GM18951 (cell line): ENCODE measurements around the gene RBM38.
"Not testable (repeated sequence)": the region's sequence is repeated elsewhere in the genome, so short reads cannot be mapped to it uniquely, and the experiment has no call there.

Experiments used
- POLR2A ChIP-seq: IDR thresholded peaks from 4 replicates; pipeline ENCODE4 v1.6.1; 2011; ENCODE audit warnings: mild to moderate bottlenecking; ENCODE audit not compliant: insufficient read length, insufficient read depth; ENCODE audit errors: extremely low read depth
- in situ Hi-C: fragments of 300-500 bp; cut with MboI; formaldehyde crosslinking; loops from one replicate; pipeline ENCODE4 v1.12.0; 2022; ENCODE audit warnings: low sequenced_read_pairs, mixed read lengths, inconsistent platforms; ENCODE audit not compliant: unreplicated experiment

Gene RBM38

GRCh38 chr20:57390604-57391438 lies at the start of gene RBM38:
TSS of gene RBM38 (plus strand) at chr20:57391396. CDS start at chr20:57391582, 186 bp downstream.
- TF ChIP-seq POLR2A, result no peak
- in situ Hi-C loops, result loop anchor here (5.0 to 25.0 kb wide), 2 partner anchors 91 to 821 kb away; no protein-coding TSS in a partner anchor

DNA sequence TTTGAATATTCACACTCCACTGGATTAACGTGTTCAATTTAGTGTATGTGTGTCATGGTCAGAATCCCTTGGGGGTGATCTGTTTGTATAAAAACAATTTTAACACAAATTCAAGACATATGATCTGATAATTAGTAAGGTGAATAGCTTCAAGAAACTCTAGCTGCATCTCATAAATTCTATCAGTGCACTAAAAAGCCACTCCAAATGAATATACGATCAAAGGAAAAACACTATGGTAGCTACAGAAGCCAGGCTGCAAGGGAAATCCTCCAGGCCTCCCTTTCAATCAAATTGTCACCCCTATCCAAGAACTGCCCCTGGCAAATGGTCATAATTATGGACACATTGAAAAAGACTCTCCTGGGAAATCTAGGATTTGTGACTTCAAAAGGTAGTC lies 49.5 kb upstream of the RBM38 start:
- in situ Hi-C loops, result loop anchor here (5.0 kb wide), 1 partner anchor 254 kb away; no protein-coding TSS in a partner anchor
- no peak for TF ChIP-seq POLR2A

- in situ Hi-C loops, result loop anchor here (5.0 kb wide), 1 partner anchor 256 kb away; no protein-coding TSS in a partner anchor
- TF ChIP-seq POLR2A, result no peak
These were observed 48.4 kb upstream of the RBM38 start for GRCh38 chr20:57342829-57343228.

GRCh38 chr20:57346477-57346876 lies 44.7 kb upstream of the RBM38 start:
- TF ChIP-seq POLR2A, result no peak
- in situ Hi-C loops, result no loop called here

GRCh38 chr20:57347393-57347792 lies 43.8 kb upstream of the RBM38 start:
- in situ Hi-C loops, result no loop called here
- no peak for TF ChIP-seq POLR2A

DNA sequence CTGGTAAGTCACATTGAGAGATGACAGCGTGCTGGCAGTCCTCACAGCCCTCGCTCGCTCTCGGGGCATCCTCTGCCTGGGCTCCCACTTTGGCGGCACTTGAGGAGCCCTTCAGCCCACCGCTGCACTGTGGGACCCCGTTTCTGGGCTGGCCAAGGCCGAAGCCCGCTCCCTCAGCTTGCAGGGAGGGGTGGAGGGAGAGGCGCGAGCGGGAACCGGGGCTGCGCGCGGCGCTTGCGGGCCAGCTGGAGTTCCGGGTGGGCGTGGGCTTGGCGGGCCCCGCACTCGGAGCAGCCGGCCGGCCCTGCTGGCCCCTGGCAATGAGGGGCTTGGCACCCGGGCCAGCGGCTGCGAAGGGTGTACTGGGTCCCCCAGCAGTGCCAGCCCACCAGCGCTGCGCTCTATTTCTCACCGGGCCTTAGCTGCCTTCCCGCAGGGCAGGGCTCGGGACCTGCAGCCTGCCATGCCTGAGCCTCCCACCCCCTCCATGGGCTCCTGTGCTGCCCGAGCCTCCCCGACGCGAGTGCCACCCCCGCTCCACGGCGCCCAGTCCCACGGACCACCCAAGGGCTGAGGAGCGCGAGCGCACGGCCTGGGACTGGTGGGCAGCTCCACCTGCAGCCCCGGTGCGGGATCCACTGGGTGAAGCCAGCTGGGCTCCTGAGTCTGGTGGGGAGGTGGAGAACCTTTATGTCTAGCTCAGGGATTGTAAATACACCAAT lies 42.8 kb upstream of the RBM38 start:
- in situ Hi-C loops, result not testable (repeated sequence)

- in situ Hi-C loops, result not testable (repeated sequence)
These were observed 42.1 kb upstream of the RBM38 start for GRCh38 chr20:57348922-57349574.

- in situ Hi-C loops, result no loop called here
- TF ChIP-seq POLR2A, result no peak
These were observed 41.0 kb upstream of the RBM38 start for GRCh38 chr20:57350081-57350710.

GRCh38 chr20:57350726-57351041 lies 40.5 kb upstream of the RBM38 start:
- in situ Hi-C loops, result not testable (repeated sequence)

- in situ Hi-C loops, result no loop called here
- TF ChIP-seq POLR2A, result peak; percentile 77
These were observed 40.0 kb upstream of the RBM38 start, which contains the start of gene RAE1 for GRCh38 chr20:57351042-57351783. TSS of gene RAE1 (plus strand) at chr20:57351255. CDS start at chr20:57354039, 2,784 bp downstream.

DNA sequence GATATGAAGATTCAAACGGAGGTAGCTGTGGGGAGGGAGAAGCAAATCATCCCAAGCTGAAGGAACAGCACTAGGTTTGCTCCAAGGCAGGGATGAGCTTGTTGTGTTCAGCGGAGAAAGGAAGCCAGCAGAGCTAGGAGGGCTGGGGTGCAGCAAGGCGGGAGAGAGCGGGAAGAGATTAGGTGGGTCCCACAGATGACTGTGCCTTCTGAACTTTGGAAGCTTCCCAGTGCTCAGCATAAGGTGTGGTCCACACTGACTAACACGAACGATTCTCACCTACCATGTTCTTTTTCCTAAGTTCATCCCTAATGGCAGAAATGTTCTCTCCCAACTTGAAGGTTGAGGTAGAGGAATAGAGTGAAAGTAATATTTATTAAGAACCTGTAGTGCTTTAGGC lies 38.9 kb upstream of the RBM38 start:
- in situ Hi-C loops, result no loop called here
- no peak for TF ChIP-seq POLR2A

- in situ Hi-C loops, result no loop called here
- TF ChIP-seq POLR2A, result no peak
These were observed 37.8 kb upstream of the RBM38 start for GRCh38 chr20:57353351-57353750.

GRCh38 chr20:57361517-57361916 lies 29.7 kb upstream of the RBM38 start:
- TF ChIP-seq POLR2A, result no peak

More at GRCh38 chr20:57361517-57361916, 29.7 kb upstream of the RBM38 start:
- in situ Hi-C loops, result no loop called here
